SKM-1 treated with dmso at 0.1 percent for 144 hours (cell line): Measurements from ENCODE around the gene EIF2A.
A peak's percentile ranks its signal among the peaks of the same experiment; 100 is the strongest.
"Not testable (repeated sequence)": the region's sequence is repeated elsewhere in the genome, so short reads cannot be mapped to it uniquely, and the experiment has no call there.

Experiments
- DNase-seq: peaks from one replicate; lab custom pipeline; 2025; ENCODE audit not compliant: unreplicated experiment; lab: John Stamatoyannopoulos, UW

Gene EIF2A

DNA sequence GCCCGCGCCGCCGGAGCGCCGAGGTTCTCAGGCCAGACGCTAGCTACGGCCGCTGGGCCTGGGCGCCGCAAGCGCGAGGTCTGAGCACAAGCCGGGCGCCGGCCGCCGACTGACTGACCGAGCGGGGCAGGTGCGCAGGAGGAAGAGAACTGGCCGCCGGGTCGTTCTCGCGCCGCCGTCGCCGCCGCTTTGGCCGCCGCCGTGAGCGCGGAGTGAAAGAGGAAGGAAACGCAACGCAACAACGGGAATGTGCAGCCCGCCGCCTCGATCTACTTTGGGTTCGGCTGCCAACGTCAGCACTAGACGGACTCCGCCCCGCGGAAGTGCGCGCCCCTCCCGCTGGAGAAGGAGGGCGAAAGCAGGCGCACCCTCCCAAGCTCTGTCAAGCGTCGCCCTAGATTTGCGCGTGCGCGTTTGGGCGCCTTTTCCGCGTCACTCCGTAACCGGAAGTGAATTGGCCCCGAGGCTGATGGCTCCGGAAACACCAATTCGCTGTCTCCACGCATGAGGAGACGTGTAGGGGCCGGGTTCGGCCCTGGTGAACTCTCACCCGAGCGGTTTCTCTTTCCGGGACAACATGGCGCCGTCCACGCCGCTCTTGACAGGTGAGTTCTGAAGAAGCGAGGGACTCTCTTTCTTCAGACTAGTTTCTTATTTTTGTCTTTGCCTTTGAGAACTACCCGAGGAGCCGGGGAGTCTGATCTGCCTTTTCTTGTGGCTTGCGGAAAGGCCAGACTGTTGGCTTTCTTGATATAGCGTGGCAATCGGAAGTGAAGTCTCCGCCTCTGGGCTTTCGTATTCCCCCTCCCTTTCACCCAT, at the start of gene EIF2A, which contains the start of gene SERP1:
Gene EIF2A, plus strand, starts transcription at position 562 of the 819 bp plus-strand sequence. Its CDS starts 16 bp downstream, at position 578.
Gene SERP1, minus strand, starts transcription at position 271 of the 819 bp plus-strand sequence. CDS start 361 bp downstream, outside the sequence.
- DNase-seq: peak; percentile 100

DNA sequence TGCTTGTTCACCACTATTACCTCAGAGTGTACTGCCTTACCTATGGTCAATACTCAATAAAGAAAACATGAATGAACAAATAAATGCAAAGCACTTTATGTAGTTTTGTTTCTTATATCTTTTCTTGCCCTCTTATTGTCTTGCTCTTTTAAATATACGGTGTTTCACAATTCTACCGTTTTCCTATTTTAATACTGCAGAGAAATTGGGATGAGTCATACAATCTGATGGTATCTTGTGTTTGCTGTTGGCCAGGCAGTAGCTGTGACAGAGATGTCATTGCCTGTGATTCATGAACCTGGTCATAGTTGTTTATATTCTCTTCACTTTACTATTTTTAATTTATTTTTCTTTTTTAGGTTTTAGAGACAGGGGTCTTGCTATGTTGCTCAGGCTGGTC, 48.6 kb upstream of the EIF2A start:
- DNase-seq: no peak

DNA sequence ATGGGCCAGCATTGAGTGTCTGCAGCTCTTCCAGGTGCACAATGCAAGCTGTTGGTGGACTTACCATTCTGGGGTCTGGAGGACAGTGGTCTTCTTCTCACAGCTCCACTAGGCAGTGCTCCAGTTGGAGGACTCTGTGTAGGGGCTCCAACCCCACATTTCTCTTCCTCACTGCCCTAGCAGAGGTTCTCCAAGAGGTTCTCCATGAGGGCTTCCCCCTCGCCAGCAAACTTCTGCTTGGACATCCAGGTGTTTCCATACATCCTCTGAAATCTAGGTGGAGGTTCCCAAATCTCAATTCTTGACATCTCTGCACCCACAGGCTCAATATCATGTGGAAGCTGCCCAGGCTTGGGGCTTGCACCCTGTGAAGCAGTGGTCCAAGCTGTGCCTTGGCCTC, 45.6 kb upstream of the EIF2A start:
- DNase-seq: not testable (repeated sequence)

DNA sequence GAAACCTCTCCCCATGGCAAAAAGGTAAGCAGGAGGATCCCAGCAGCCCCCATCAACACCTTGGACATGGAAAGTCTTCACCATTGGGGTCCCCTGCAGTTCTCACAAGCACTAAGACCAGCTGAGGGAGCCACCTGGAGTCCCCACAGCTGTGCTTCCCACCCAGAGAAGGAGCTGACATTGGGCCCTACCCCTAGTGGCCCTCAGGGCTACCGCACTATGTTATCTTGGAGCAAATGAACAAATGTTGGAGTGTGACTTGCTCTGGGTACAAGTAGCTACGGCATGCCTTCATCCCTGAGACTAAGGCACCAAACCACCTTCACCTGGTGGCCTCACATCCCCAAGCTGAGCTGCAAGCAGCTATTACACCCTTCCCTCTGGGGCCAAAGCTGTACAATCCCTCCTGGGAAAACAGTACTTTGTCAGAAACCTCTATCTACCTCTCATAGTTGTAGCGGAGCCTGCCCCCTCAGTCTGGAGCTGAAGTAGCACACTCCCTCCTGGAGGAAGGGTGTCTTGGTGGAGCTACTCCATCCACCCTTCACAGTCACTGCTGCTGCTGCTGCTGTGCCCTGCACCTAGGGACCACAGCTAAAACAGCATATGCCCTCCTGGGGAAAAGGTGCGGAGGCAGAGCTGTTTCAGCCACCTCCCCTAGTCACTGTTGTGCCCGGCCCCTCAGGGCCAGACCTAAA, 43.0 kb upstream of the EIF2A start:
- DNase-seq: no peak

DNA sequence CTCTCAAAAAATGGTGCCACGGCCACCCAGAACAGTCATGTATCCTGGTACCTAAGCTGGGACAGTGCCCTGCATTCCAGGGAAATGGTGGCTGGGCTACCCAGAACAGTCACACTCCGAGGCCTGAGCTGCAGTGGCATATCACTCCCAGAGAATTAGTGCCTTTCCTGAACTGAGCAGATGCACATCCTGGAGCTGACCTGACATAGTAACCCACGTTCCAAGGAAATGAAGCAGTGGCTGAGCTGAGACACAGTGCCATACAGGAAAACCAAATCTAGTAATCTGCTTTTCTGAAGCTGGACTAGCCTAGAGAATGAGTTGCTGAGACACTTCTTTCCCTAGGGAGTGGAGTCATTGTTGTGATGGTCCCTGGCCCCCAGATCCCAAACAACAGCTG, 42.1 kb upstream of the EIF2A start:
- DNase-seq: no peak

DNA sequence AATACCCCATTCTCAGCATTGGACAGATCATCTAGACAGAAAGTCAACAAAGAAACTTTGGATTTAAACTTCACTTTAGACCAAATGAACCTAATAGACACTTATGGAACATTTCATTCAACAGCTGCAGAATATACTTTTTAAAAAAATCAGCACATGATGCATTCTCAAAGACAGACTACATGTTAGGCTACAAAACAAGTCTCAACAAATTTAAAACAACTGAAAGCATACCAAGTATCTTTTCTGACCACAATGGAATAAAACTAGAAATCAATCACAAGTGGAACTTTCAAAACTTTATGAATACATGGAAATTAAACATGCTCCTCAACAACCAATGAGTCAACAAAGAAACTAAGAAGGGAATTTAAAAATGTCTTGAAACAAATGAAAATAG, 38.2 kb upstream of the EIF2A start:
- no peak for DNase-seq

DNA sequence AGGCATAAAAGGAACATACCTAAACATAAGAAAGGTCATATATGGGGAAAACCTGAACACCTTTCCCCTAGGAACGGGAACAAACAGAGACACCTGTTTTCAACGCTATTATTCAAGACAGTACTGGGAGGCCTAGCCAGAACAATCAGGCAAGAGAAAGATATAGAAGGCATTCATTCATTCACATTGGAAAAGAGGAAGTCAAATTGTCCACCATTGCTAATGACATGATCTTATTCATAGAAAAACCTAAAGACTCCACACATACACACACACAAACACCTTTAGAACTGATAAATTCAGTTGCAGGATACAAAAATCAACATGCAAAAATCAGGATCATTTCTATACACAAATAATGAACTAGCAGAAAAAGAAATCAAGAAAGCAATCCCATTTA, 36.8 kb upstream of the EIF2A start:
- no peak for DNase-seq

DNA sequence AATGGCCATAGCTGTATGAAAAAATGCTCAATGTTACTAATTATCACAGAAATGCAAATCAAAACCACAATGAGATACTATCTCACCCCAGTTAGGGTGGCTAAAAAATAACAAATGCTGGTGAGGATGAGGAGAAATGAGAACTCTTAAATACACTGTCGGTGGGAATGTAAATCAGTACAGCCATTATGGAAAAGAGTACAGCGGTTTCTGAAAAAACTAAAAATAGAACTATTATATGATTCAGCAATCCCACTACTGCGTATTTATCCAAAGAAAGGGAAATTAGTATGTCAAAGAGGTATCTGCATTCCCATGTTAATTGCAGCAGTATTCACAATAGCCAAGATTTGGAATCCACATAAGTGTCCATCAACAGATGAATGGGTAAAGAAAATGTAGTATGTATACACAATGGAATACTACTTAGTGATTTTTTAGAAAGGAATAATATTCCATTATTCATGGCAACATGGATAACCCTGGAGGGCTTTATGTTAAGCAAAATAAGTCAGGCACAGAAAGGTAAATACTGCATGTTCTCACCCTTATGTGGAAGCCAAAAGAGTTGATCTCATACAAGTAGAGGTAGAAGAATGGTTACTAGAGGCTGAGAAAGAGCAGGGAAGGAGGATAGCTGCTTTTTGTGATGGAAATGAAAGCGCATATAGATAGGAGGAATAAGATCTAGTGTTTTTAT, 35.3 kb upstream of the EIF2A start:
- DNase-seq: no peak

DNA sequence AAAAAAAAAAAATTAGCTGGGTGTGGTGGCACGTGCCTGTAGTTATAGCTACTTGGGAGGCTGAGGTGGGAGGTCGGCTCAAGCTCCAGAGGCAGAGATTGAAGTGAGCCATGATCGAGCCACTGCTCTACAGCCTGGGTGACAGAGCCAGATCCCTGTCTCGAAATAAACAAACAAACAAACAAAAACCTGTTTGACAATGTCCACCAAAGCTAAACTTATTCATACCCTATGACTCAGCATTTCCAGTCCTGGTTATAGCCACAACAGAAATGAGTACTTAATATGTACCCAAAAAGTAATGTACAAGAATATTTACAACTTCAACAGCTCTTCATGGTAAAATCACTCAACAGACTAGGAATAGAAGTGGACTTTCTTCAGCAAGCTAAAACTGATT, 31.4 kb upstream of the EIF2A start:
- DNase-seq: no peak

DNA sequence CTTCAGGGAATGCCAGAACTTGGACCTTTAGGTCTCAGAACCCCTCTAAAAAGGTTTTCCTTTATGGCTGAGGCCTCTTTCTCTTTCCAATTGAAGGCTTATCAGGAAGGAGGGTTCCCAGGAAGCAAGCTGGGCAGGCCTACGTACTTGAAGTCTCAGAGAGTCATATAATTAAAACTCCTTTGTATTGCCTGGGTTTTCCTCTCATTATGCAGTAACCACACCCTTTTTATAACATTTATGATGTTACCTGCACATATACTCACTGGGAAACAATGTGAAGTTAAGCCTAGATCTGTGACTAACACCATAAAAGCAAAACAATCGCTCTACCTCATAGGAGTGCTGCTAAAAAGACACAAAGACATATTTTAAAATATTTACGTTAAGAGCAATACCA, 27.6 kb upstream of the EIF2A start:
- DNase-seq: no peak

DNA sequence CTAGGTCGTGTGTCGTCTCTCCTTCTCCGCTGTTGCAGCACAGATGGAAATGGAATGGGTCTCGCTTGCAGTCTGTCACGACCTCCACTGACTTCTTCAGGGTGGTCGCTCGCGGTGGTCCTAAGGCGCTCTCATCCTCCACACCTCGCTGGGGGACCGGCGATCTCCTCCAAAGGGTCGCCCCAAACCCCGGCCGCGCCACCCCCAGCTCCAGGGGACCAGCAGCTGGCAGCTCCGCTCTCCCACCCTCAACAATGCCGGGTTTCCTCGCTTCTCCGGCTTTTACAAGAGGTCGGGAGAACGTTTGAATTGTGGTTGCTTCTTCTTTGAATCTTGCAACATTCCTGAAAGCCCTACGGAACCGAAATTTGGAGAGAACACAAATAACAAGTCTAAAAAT, 26.2 kb upstream of the EIF2A start:
- no peak for DNase-seq

DNA sequence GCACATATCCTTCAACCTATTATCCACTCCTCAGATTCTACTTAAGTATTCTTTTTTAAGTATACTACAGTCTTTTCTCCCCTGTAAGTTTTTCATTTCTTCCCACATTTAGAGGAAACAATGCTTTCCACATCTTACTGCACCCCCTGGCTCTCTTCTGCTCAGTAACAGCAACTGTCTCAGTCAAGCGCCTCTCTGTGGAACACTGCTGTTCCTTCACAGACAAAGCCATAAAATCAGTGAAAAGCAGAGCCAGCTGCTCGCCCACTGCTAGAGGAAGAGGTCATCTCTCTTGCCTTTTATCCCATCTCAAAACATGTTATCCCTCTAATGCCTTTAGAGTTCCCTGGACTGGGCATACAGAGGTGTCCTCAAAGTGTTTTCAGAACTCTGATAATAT, 25.1 kb upstream of the EIF2A start:
- no peak for DNase-seq

DNA sequence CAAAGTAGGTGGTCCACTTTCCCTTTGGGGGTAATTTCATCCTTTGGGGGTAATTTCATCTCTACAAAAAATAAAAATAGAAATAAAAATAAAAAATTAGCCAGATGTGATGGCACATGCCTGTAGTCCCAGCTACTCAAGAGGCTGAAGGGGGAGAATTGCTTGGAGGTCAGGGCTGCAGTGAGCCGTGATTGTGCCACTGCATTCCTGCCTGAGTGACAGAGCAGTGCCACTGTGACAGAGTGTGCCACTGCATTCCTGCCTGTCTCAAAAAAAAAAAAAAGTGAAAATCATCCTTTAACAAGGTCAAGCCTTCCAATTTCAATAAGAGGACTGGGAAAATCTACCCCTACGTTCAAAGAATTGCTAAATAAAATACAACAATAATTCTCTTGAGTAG, 23.0 kb upstream of the EIF2A start:
- DNase-seq: no peak

DNA sequence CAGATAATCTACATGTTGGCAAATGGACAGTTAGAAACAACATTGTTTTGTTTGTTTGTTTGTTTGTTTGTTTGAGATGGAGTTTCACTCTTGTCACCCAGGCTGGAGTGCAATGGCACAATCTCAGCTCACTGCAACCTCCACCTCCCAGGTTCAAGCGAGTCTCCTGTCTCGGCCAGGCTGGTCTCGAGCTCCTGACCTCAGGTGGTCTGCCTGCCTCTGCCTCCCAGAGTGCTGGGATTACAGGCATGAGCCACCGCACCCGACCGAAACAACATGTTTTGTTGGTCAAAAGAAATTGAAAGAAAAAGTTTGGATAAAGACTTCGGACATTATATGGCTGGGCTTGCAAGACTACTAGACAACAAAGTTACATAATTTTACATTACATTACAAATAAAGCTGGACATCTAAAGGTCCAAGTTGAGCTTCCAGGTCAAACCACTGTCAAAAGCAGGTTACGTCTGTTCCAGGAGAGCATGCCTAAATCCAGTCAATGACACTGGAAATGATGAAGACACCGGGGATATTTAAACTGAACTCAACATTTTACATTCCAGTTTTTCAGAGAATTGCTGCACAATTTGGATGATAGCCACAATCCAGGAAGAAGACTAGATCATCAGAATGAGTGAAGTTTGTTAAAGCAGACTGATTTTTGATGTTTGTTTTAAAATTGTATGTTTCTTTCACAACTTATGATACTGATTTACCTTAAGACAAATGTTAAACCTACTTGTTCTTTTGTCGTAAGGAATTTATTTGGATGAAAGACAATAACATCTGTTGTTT, 18.9 kb upstream of the EIF2A start:
- DNase-seq: no peak

DNA sequence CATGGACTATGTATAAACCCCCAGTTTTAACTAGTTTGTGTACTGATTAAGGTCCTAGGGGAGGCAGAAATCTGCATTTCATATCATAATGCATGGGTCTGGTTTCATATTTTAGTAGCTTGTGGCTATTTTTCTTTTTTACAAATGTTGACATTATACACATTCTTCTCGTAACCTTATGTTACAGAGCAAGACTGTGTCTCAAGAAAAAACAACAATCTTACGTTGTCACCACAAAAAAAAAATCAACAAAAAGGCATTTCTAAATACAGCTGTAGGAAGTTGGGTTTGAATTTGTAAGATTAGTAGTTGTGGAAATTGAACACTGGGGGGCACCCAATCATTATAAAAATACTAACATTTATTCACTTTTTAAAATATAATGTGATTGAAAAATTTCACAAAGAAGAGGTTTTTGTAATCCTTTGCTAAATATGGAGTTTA, 18.2 kb upstream of the EIF2A start:
- DNase-seq: no peak

DNA sequence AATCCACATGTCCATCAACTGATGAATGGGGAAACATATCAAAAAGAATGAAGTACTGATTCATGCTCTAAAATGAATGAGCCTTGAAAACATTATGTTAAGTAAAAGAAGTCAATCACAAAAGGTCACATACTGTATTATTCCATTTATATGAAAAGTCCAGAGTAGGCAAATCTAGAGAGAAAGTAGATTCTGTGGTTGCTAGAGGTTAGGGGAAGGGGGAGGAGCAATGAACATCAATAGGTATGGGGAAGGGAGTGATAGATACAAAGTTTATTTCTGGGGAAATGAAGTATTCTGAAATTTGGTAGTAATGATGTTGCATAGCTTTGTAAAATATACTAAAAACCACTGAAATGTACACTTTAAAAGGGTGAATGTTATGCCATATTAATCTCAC, 14.8 kb upstream of the EIF2A start:
- no peak for DNase-seq

DNA sequence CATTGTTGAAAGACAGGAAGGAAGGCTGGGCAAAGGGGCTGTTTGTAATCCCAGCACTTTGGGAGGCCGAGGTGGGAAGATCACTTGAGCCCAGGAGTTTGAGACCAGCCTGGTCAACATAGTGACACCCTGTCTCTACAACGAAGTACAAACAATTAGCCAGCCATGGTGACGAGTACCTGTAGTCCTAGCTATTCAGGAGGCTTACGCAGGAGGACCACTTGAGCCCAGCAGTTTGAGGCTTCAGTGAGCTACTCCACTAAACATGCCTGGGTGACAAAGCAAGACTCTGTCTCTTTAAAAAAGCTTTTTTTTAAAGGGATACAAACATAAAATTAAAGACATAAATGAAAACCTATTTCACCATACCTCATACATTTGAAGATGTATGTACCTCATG, 11.4 kb upstream of the EIF2A start:
- DNase-seq: no peak

DNA sequence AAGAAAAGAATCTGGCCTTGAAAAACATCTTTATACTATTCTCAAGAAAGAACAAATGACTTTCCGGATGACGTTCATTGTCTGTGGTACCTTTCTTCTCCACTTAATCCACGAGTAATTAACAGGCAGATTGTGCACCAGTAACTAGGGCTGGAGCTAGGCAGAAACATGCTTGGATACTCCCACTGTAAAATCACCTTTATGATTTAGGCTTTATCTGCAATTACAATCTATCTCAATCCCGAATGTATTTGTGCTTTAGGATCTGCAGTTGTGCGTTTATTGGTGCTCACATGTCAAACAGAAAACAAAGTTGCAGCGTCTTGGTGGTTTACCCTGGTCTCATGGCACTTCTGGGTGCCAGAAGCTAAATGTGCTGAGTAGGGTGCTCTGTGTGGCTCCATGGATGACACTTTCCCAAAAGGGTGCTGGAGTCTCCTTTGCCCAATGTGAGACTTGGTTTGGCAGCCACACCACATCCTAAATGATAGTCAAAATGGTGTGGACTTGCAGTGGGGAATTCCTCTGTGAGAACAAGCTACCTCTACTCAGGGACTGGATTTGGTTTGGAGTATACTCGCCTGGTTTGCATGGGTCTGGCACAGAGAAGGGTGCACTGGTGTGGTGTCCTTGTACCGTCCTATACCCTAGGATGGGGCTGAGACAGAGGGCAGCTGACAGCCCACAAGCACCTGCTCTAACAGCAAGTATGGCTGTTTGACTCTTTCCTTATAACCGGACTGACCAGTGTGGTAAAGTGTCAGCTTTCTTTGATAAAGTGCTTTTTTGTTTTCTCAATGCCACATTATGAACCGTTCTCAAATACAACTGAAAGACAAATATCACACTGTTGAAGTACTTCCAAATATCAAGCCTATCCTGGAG, 8.0 kb upstream of the EIF2A start:
- no peak for DNase-seq

DNA sequence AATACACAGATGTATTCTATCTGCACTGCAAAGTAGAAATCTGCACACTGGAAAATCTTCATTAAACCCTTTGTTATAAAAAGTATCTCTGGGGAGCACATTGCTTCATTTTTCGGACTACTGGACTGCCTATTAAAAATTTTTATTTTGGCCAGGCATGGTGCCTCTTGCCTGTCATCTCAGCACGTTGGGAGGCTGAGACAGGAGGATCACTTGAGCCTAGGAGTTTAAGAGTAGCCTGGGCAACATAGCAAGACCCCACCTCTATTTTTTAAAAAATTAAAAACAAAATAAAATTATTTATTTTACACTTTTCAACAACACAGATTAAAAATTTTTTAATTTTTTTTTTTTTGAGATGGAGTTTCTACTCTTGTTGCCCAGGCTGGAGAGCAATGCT, 6.3 kb upstream of the EIF2A start:
- no peak for DNase-seq

DNA sequence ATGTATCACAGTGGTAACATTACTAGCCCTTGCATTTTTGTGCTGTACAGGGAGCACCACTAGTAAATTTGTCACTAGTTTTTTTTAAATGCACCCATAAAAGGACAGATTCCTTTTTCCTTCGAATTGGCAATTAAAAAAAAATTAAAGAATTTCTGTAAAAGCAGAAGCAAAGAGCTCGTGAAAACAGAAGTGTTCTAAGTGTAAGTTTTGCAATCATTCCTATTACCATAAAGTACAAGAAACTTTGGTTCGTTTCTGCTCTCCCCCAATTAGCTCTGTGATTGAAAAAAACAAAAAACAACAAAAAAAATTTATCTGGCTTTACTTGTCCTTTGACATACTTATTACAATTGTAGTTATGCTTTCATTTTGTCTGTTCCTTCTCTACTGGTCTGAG, 5.6 kb upstream of the EIF2A start:
- DNase-seq: peak; percentile 44
